Kidney epithelial cell (primary cell): Measurements from ENCODE around the gene GAPDH. TPM values are rescaled to one million over a fixed set of nuclear protein-coding genes. Genes with fewer than 3 reads are reported as not detected.

Experiments used
- DNase-seq: peaks from one replicate; pipeline ENCODE4 v3.0.0-alpha.2; 2010; ENCODE audit warnings: low read depth
- H3K27me3 ChIP-seq: 2 replicates; pipeline ENCODE4 v1.6.0; 2011; ENCODE audit warnings: low read length; ENCODE audit not compliant: control insufficient read depth, insufficient read depth
- H3K36me3 ChIP-seq: 2 replicates; pipeline ENCODE4 v1.5.1; 2011; ENCODE audit warnings: low read length; ENCODE audit not compliant: control insufficient read depth, insufficient read depth
- H3K4me3 ChIP-seq: 2 replicates; pipeline ENCODE4 v1.5.1; 2011; ENCODE audit warnings: low read depth, mild to moderate bottlenecking, control low read depth, low read length
- total RNA-seq: library from RNA; depleted of rRNA; stranded (reverse); fragments of >200 nt; gene quantifications from 2 replicates; pipeline ENCODE4 v1.2.3, GENCODE V29; 2015
- TF ChIP-seq, protein P1 (sequence below): IDR thresholded peaks from 2 replicates; pipeline ENCODE4 v1.5.1; 2011; ENCODE audit warnings: mild to moderate bottlenecking, moderate library complexity, low read length, control low read depth, inconsistent platforms; ENCODE audit not compliant: insufficient read depth, poor library complexity, severe bottlenecking

Gene GAPDH
- total RNA-seq, 1 donor from 2014 or later: 3,951 TPM

DNA sequence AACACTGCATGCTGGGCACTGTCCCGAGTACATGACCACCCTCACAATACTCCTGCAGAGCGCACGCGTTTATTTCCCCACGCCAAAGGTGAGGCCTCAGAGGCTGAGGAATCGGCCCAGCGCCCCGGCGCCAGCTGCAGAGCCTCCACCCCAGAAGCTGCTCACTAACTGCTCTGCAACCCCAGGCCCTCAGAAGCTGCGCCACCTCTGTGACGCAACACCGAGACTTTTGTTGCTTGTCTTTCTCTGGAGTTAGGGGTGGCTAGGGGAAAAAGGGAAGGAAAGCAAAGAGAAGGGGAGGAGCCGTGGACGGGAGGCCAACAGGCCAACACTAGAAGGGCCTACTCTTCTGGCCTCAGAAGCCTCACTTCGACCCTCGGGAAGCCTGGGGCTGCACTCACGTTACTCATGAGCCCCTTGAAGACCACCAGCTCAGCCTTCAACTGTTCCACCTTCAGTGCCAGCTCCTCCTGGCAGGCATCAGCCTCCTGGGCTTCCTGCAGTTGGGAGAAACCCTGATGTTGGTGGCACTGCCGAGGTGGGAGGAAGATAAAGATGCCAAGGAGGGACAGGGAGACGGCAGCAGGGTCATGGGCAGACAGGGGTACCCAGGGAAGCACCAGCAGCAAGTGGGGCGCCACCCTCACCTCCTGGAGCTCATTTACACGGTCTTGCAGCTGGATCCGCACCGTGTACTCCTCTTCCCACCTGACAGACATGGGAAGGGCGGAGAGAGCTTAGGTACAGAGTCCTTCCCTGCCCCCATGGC lies 16.2 kb downstream of the GAPDH start:
- H3K36me3 ChIP-seq: no peaks in the 10 kb centered on the region
- TF ChIP-seq, protein P1, sequence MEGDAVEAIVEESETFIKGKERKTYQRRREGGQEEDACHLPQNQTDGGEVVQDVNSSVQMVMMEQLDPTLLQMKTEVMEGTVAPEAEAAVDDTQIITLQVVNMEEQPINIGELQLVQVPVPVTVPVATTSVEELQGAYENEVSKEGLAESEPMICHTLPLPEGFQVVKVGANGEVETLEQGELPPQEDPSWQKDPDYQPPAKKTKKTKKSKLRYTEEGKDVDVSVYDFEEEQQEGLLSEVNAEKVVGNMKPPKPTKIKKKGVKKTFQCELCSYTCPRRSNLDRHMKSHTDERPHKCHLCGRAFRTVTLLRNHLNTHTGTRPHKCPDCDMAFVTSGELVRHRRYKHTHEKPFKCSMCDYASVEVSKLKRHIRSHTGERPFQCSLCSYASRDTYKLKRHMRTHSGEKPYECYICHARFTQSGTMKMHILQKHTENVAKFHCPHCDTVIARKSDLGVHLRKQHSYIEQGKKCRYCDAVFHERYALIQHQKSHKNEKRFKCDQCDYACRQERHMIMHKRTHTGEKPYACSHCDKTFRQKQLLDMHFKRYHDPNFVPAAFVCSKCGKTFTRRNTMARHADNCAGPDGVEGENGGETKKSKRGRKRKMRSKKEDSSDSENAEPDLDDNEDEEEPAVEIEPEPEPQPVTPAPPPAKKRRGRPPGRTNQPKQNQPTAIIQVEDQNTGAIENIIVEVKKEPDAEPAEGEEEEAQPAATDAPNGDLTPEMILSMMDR: no peak
- H3K27me3 ChIP-seq: no peaks in the 10 kb centered on the region
- no peak overlapping the region for H3K4me3 ChIP-seq
- no peak for DNase-seq

DNA sequence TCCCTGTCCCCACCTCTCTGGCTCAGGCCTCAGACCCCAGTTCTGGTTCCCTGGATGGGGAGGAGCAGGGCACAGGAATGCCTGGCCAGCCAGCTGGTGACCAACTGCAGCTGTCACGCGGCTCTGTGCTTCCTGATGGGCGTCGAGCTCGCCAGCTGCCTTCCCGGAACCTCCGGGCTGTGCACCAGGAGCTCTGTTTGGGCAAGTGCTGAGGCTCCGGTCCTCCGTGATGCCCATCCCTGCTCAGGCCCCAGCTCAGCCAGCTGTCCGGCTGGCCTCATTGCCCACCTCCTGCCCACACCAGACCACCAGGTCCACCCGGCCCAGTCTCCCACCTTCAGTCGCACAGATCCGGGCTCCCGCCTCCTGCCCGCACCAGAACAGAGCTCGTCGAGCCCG lies 16.7 kb downstream of the GAPDH start:
- no peak overlapping the region for H3K4me3 ChIP-seq
- H3K36me3 ChIP-seq: no peaks in the 10 kb centered on the region
- TF ChIP-seq, protein P1: no peak

DNA sequence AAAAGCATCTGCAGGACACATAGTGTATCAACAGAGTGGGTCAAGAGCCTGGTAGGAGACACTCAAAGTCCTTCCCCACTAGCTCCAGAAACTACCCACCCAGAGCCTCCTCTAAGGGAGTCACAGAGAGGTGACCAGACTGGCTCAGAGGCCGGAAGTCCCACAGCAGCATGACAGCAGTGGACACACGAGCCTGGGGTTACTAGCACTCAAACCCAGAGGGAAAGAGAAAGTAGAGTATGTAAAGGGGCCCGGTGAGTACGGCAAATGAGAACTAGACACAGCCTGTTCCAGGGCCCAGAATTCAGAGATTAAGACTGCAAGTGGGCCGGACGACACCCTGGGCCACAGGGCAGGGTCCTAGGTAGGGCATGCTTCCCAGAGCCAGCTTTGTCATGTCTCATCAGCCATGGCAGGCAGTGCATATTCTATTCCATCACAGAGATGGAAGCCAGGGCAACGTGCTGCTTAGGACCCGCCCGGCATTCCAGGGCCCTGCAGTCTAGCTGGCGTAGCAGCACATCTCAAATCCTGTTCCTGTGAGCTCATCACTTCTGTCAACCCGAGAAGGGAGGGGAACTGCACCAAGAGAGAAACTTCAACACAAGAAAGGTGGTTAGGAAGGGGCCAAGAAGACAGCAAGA lies 17.3 kb downstream of the GAPDH start:
- TF ChIP-seq, protein P1: no peak
- Histone ChIP-seq H3K36me3 (no peaks in the 10 kb centered on the region), H3K27me3 (no peaks in the 10 kb centered on the region), H3K4me3 (no peak overlapping the region)
- DNase-seq: no peak

More for the DNA sequence above, 16.7 kb downstream of the GAPDH start:
- DNase-seq: no peak
- H3K27me3 ChIP-seq: no peaks in the 10 kb centered on the region

DNA sequence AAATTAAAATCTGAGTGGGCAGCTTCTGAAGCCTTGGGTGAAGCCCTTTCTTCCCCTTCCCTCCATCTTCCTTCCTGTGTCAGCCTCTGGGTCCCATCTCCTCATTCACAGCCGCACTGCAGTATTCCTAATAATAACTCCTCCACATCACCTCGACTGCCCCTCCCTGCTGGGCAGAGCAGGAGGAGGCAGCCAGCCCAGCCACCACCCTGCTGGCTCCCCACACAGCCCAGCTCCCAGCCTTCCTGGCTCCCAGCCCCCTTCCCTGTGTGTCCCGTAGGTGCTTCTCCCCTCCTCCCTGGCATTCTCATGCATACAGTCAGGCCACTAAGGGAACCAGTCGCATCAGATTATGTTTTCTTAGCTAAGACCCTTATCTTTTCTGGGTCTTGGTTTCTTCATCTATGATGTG lies 17.8 kb downstream of the GAPDH start:
- DNase-seq: no peak
- Histone ChIP-seq H3K27me3 (no peaks in the 10 kb centered on the region), H3K4me3 (no peak overlapping the region), H3K36me3 (no peaks in the 10 kb centered on the region)
- TF ChIP-seq, protein P1: no peak

DNA sequence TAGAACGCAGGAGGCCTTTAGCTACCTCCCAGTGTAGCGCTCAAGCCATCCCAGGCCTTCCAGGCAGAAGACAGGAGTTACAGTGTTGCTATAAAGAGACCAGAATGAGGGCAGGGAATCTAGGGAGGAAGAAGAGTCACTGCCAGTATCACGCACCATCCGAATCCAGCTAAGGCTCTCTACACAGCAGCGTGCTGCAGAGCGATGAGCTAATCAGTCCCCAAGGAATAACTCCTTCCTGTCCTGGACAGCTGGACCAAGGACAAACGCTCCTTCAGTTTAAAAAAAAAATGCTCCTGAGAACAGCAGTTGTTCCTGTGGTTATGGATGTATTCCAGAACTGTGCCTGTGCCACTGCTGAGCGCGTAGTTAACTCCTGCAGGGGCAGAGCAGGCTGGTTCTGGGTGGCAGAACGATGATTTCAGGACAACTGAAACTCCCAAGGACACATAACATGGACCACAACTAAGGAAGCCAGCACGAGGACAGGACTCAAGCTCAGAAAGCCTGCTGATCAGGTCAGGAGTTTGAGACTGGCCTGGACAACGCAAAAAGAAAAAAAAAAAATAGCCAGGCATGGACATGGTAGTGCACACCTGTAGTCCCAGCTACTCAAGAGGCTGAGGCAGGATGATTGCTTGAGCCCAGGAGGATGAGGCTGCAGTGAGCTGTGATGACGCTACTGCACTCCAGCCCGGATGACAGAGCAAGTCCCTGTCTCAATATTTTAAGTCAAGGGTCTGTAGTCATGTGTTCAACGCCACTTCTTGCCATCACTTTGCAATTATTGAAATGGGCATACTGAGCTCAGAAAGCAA lies 18.9 kb downstream of the GAPDH start:
- Histone ChIP-seq H3K27me3 (no peaks in the 10 kb centered on the region), H3K4me3 (no peak overlapping the region), H3K36me3 (no peaks in the 10 kb centered on the region)
- TF ChIP-seq, protein P1: no peak
- DNase-seq: no peak
